IMR-90 (cell line): ENCODE measurements around the gene GIMAP4.
"Not testable (repeated sequence)": the region's sequence is repeated elsewhere in the genome, so short reads cannot be mapped to it uniquely, and the experiment has no call there.

Experiments
- BHLHE40 ChIP-seq: fragments of 150-350 bp; IDR thresholded peaks from 2 replicates; pipeline ENCODE4 v1.6.1; 2016; ENCODE audit warnings: mild to moderate bottlenecking, low read depth, low read length
- CEBPB ChIP-seq: IDR thresholded peaks from 2 replicates; pipeline ENCODE4 v1.6.1; 2012; ENCODE audit warnings: low read depth, low read length, improper control_type of control experiment
- CHD1 ChIP-seq: IDR thresholded peaks from 2 replicates; pipeline ENCODE4 v1.6.1; 2012; ENCODE audit warnings: low read depth, low read length, improper control_type of control experiment
- CTCF ChIP-seq: conservative IDR thresholded peaks from 2 replicates; pipeline ENCODE4 v1.5.1; 2012; ENCODE audit warnings: mild to moderate bottlenecking, low read depth, low read length, improper control_type of control experiment
- ELK1 ChIP-seq: fragments of 150-350 bp; IDR thresholded peaks from 2 replicates; pipeline ENCODE4 v1.6.1; 2016; ENCODE audit warnings: low read depth, mild to moderate bottlenecking, low read length, moderate library complexity, borderline replicate concordance
- FOS ChIP-seq: fragments of 150-350 bp; IDR thresholded peaks from 2 replicates; pipeline ENCODE4 v1.6.1; 2016; ENCODE audit warnings: low read depth, low read length
- MAZ ChIP-seq: IDR thresholded peaks from 2 replicates; pipeline ENCODE4 v1.6.1; 2012; ENCODE audit warnings: low read depth, mild to moderate bottlenecking, low read length, improper control_type of control experiment, moderate library complexity, borderline replicate concordance
- POLR2A ChIP-seq: IDR thresholded peaks from 2 replicates; pipeline ENCODE4 v1.6.1; 2012; ENCODE audit warnings: mild to moderate bottlenecking, low read depth, low read length
- RAD21 ChIP-seq: IDR thresholded peaks from 2 replicates; pipeline ENCODE4 v1.6.1; 2012; ENCODE audit warnings: low read length, improper control_type of control experiment
- USF2 ChIP-seq: fragments of 150-350 bp; IDR thresholded peaks from 2 replicates; pipeline ENCODE4 v1.6.1; 2017; ENCODE audit warnings: mild to moderate bottlenecking, antibody characterized with exemption, low read length, low read depth

- TF ChIP-seq CTCF, CHD1, POLR2A, ELK1, FOS, CEBPB, USF2, RAD21, MAZ, BHLHE40: not testable (repeated sequence)
These were observed 47.2 kb downstream of the GIMAP4 start for GRCh38 chr7:150614426-150614825.
